NCI-H1436 (cell line): ENCODE data around the gene CPVL.

Experiments
- DNase-seq: peaks from one replicate; lab custom pipeline; 2025; lab: John Stamatoyannopoulos, UW

CPVL gene

DNA sequence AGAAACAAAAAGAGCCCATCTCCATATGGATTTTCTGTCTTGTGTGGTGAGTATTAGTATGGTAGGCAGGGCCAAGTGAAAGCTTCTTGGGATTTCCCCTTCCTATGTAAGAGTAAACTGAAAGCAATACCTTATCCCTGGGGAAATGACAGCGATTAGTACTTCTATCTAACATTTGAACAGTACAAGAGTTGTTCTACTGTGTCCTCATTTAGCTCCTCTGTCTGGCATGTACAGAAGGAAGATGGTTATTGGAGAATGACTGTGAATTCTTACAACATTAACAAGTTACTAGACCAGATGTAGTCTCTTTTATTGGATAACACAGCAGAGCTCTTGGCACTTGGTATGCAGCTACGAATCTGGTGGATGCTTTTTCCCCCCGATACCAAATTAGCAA is 170.3 kb downstream of the CPVL start:
- DNase-seq: no peak

DNA sequence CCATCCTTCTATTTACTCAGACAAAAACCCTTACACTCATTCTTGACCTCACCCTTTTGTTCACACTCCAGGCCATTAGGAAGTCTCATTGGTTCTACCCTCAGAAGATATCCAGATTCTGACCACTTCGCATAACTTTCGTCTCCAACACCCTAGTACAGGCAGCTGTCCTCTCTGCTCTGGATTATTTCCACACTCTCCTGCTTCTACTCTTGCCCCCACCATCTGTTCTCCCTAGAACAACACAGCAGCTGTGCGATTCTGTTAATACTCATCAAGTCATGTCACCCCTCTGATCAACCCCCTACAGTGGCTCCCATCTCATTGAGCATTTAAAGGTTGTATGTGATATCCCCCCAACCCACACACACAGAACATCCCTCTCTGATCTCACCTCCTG is 172.7 kb downstream of the CPVL start:
- DNase-seq: no peak

DNA sequence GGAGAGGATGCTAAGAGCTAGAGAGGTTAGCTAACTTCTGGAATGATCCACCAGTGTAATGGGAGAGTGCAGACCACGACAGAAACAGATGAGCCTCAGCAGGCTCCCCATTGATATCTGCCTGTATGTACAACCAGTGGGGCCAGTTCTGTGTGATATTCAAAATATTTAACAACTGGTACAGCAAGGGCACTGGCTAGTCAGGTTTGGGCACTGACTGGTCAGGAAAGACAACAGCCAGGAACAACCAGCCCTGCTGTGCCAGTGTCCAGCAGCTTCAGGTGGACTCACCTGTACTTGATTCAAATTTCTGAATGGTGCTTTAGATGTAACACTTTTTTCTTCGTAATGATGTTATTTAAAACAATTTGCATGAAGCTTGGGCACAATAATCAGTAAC is 182.3 kb downstream of the CPVL start:
- DNase-seq: no peak

DNA sequence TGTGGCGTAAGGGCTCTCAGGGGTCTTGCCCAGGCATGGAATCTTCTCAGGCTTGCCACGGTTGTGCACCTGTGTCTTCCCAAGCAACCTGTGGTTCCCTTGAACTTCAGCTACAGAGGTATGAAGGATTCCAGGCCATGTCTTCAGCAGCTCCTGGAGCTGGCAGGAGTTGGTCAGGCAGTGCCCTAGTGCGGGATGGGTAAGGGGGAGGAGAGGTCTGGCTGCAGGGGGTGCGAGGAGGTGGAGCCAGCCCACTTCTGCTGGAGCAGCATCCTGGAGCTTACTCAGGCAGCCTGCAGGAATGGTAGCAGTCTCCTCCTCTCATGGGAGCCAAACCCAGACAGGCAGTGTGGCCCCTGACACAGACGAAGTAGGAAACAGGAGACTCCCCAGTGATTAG is 184.4 kb downstream of the CPVL start:
- DNase-seq: no peak

DNA sequence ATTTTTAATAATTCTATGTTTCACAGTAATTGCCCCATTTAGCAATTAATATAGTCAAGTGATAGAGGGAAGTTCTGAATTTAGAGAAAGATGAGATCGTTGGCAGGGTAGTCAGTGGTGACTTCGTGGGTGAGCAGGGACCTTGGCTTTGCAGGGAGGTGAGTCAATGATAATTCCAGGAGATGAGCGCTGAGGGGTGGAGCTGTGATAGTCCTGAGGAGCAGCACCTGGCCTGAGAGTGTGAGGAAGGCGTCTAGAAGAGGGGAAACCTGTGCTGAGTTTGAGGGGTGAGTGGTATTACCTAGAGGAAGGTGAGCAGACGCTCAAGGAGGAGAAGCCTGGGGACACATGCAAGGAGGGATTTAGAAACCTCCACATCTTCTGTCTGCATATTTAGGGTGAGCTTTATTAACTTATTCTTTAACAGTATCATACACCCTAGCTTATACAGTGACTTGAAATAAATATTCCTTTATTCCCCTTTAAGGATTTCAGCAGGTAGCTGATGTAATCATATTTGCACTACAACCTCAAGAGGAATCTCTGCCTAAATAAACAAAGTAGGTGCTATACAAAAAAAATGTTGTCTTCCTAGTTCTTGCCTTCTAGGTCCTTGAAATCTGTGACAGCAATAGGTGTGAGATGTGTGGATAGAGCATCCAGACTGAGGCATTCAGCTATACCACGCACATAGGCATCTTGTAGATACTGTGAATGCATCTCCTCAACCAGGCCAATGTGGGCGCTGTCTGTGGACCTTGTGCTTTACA is 186.1 kb downstream of the CPVL start:
- DNase-seq: no peak

DNA sequence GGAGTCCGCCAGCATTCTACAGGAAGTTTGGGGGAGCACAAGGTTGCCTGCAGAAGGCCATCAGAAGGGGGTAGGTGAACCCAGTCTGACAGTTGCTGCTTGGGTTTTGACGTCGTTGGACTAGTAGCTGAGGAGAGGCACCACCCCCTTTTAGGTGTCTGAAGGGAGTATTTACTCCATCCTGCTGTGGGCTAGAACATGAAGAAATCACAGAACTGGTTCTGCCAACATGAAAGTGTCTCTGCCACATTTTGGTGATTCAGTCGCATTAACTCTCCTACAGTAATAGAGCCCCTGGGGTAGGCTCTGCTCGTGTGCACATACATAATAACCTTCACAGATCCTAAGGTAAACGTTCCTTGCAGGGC is 187.4 kb downstream of the CPVL start:
- no peak for DNase-seq

DNA sequence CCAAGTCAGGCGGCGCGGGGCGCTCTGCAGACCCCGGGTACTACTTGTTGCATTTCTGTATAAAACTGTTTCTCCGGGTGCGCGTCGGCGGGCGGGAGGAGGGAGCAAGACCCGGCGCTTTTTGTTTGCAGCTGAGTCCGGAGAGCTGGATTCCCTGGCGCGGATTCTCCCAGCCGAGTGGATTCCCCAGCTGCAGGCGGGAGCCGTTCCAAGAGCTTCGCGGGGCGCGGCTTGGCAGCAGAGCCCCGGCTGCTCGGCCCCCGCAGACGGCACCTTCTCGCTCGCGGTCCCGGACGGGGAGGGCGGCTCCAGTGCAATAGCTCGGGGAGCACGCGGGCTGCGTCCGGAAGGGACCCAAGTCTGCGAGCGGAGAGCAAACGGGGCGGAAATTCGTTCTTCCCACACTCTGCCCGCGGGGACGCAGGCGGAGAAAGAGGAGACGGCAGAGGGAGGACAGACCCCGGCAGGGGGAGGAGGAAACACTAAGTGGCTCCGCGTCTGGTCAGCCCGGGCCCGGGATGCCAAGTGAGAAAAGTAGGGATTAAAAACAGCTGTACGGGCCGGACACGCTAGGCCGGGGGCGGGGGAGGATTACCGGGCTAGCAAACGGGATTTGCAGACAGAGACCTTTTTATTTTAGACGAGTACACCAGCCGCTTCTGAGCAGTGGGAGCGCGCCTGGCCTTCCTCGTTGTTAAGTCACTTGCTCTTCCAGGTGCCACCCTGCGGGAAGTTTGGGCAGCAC is 187.9 kb downstream of the CPVL start, which contains the start of gene TRIL:
Gene TRIL, minus strand, starts transcription at position 96 of the 745 bp plus-strand sequence. CDS start 284 bp downstream, outside the sequence.
- no peak for DNase-seq

DNA sequence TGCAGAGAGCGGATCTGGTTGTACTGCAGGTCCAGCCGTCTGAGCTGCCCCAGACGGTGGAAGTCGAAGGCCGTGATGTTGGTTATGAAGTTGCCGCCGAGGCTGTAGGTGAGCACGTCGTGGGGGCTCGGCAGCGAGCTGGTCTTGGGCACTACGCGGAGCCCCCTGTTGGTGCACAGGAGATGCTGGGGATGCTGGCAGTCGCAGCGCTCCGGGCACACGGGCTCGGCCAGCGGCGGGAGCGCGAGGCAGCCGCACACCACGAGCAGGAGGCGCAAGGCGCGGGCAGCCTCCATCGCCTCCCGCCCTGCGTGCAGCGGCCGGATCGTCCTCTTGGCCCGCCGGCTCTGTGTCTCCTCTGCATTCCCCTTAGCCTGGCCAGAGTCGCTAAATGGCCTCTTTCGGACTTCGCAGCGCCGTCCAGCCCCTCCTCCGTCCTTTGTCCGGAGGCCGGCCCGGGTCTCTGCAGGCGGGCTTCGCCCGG is 188.5 kb downstream of the CPVL start:
- DNase-seq: no peak

DNA sequence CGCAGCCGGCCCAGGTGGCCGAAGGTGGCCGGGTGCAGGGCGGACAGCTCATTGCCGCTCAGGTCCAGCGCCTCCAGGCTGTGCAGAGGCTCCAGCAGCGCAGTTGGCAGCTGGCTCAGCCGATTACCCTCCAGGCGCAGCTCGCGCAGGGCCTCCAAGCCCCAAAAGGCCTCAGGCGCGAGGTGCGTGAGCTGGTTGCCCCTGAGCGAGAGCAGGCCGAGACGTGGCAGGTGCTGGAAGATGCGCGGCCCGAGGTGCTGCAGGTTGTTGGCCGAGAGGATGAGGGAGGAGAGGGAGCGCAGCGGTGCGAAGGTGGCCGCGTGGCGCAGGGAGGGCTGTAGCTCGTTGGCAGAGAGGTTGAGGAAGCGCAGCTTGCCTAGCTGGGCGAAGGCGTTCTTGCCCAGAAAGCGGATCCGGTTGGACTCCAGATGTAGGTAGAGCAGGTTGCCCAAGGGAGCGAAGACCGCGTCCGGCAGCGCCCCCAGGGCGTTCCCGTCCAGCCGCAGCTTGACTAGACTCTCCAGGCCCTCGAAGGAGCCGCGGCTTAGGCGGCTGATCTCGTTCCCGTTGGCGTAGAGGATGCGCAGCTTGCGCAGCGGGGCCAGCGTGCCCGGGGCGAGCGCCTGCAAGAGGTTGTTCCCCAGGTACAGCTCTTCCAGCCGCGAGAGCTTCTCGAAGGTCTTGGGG is 189.1 kb downstream of the CPVL start:
- peak; percentile 34 for DNase-seq

DNA sequence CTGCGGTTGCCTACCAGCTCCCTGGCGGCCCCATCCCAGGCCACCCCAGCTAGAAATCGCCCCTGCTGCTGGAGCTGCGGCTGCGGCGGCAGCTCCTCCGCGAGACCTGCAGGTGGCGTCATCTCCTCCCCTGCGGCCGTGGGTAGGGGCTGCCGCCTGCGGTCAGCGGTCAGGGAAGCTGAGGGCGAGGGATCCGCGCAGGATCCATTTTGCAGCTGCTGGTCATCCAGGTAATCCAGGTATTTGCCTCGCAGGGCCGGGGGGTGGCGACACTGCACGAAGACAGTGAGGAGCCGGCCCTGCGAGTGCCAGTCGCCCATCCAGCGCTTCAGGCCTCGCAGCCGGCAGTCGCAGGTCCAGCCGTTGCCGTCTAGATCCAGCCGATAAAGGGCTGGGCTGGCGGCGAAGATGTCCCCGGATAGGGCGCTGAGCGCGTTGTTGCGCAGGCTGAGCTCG is 189.7 kb downstream of the CPVL start:
- DNase-seq: peak; percentile 61

DNA sequence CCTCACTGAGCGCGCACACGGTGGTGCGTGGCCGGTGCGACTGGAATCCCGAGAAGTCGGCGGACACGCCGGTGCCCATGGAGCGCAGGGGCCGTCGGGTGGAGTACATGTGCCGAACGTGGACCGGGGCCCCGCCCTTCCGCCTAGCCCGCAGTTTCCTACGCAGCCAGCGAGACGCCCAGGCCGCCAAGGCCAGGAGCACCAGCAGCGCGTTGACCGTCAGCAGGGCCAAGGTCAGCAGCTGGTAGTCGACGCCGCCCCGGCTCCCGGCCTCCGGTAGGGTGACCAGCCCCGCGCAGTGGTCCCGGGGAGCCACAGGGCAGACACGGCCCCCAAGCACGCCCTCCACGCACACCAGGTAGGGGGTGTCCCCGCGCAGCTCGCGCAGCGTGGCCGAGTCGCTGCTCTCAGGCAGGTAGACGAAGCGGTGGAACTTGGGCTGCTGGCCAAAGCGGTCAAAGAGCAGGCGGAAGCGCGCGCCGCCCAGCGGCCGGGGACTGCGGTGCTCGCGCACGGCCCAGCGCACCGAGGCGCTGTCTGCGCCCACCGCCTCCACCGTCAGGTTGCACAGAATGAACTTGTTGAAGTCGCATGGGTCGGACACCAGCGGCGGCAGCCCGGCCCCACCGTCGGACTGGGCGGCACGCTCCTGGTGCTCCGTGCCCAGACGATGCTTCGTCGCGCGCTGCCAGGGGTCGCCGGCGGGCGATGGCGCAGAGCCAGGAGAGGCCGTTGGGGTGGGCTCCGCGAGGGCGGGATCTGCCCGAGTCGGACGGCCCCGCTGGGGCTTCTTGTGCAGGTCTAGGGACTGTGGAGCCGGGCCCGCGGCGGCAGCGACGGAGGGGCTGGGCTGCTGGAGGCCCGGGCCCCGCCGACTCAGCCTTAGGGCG is 190.4 kb downstream of the CPVL start:
- DNase-seq: peak; percentile 66

DNA sequence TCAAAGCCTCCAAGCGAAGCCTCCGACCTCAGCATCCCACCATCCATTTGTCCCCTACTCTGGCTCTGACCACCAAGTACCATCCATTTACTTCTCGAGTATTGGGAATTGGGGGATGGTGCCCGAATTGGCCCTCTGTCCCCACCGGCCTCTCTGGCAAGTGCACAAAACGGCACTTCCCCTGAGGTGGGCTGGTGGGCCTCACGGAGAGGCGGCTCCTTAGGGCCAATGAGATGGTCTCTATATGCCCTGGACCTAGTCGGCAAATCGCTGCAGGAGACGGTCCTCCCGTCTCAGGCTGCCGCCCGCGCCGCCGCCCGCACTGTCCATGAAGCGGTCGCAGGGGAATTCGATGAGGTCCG is 191.0 kb downstream of the CPVL start:
- no peak for DNase-seq

DNA sequence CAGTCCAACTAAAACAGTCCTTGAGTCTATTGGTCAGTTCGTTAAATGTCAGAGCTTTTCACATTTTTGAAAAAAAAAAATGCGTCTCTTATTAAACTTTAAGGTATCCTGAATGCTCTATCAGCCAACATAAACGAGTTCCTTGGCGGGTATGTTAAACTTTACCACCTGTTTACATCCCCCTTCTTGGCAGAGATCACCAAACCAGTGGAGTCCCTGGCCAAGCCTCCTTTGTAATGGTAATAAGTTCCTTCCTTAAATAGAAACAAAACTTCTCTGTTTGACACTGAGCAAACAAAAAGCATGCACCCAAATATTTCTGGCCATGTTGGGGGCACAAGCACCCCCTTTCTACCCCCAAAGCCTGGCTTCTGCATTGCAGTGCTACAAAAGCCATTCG is 191.4 kb downstream of the CPVL start:
- no peak for DNase-seq

DNA sequence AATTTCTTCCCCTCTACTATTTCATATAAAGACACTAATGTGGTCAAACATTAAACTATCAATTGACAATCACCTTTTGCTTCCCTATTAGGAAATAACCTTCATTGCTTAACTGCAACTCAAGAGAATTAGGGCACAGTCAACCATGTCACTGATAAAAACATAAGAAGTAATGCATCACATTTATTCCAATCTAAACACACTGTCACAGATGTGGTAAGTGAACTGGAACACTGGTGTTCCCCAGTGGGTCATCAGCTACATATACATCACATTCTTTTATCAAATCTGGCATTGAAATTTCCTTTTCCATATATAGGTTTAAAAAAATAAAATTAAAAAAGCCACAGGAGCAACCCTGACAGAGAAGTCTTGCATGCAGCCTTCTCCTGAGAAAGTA is 191.9 kb downstream of the CPVL start:
- no peak for DNase-seq

DNA sequence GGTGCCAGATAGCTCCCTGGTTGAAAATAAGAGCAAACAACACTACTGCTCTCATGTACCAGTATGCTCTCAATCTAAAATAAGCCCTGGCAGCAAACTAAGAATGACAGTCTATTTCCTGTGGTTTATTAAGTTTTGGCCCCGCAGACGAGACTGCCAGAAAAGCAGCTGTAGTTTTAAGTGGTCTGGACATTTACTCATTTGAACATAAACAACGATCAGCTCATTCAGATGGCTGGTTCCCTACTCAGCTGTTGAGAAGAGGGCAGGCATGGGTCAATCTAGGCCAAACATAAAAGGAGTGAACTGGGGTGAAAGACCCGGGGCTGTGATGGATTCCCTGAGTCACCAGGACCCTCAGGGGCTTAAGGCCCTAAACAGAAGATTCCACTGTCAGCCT is 192.7 kb downstream of the CPVL start:
- DNase-seq: no peak
